Activated T-helper 1 cell treated with Interleukin-2 at 50 U/mL for 16 hours (primary cell): ENCODE results near the gene C11orf24.

Experiments
- DNase-seq: peaks from one replicate; pipeline ENCODE4 v3.0.0-alpha.2; 2020; ENCODE audit warnings: low read depth

Gene C11orf24

DNA sequence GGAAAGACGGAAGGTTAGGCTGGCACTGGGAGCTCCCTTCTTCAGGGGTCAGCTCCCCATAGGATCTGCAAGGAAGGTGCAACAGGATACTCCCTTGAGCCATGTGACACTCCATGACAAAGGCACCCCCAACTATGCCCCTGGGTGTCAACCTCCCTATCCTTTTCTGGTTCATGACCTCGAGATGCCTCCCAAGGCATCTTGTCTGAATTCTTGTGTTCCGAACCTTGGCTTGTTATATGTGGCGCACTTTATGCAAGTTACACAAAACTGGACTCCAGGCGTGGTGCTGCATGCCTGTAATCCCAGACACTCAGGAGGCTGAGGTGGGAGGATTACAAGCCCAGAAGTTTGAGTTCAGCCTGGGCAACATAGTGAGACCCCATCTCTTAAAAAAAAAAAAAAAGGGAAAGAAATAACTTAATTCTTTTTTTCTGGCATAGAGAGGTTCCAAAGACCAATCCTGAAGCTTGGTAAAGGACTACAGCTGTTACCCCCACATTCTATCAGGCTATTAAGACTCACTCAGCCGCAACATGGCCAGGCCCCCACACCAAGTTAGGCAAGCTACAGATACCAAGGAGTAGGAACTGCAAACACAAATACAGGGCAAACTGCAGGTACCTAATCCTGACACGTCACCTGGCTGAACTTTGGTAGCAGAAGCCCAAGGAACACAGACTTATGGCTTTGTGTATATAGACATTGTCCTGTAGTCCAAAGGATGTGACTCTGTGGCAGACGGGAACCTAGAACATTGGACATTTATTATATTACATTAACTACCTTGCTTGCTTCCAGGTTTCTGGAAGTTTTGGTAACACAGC is 1.4 kb downstream of the C11orf24 start:
- no peak for DNase-seq

DNA sequence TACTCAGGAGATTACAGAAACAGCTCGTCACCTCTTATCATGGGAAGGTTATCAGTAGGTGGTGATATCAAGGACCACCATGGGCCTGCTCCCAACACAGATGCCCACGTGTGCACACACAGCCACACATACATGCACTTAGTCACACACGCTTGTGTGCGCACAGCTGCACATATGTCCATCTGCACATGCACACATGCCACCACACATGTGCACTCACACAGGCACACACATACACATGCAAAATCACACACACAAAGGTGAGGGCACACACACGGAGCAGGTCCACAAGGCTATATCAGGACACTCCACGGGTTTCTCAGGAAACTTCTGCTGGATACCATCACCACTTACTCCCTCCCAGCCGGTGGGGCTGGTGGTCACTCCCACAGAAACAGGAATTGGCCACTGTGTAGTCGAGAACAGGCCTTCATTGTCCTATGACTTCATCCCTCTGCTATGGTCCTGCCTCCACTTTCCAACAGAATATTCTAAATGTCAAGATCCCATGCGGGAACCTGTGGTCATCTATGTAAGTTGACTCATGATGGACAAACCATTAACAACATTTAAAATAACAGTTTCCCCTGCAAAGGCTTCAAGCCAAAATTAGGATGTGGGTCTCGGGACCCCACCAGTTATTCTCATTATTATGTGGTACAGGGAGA is 2.2 kb downstream of the C11orf24 start:
- no peak for DNase-seq

DNA sequence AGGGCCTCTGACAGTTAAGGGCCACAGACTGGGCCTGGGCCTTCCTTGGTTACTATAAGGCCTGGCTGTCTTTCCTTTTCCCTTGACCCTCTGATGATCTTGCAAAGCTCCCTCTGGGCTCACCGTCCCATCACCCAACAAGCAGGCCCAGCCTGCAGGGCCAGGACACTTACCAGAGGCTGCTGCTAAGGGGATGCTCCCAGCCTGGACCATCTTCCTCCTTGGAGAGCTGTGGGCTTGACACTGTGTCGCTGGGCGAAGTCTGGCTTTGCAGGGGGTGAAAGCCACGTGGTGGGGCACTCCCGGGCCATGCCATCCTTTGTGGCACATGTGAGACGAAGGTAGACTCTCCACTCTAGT is 3.9 kb downstream of the C11orf24 start:
- DNase-seq: no peak

DNA sequence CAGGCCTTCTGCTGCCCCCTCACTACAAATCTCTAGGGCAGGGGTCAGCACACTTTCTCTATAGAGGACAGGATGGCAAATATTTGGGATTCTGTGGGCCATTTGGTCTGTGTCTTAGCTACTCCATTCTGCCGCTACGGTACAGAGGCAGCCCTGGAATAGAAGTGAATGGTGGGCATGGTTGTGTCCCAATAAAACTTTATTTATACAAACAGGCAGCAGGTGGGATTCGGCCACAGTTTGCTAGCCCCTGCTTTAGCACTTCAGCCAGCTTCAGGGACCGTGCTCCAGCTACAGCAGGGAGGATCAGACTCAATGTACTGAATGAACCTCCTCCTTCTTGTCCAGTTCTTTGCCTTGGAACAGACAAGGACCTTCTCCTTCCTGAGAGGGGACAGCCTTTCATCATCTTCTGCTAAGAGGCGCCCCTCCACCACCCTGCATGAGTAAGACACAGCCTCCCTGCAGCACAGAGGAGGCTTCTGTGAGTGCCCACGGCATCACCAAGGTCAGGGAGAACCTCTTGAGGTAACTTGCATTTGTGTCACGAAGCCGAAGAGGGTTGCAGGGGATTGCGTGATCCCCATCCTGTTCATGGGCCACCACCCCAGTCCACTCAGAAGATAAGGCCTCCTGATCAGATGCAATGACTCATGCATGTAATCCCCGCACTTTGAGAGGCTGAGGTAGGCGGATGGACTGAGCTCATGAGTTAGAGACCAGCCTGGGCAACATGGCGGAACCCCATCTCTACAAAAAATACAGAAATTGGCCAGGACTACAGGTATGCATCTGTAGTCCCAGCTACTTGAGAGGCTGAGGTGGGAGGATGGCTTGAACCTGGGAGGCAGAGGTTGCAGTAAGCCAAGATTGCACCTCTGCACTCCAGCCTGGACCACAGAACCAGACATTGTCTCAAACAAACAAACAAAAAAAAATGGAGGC is 4.6 kb downstream of the C11orf24 start:
- no peak for DNase-seq

DNA sequence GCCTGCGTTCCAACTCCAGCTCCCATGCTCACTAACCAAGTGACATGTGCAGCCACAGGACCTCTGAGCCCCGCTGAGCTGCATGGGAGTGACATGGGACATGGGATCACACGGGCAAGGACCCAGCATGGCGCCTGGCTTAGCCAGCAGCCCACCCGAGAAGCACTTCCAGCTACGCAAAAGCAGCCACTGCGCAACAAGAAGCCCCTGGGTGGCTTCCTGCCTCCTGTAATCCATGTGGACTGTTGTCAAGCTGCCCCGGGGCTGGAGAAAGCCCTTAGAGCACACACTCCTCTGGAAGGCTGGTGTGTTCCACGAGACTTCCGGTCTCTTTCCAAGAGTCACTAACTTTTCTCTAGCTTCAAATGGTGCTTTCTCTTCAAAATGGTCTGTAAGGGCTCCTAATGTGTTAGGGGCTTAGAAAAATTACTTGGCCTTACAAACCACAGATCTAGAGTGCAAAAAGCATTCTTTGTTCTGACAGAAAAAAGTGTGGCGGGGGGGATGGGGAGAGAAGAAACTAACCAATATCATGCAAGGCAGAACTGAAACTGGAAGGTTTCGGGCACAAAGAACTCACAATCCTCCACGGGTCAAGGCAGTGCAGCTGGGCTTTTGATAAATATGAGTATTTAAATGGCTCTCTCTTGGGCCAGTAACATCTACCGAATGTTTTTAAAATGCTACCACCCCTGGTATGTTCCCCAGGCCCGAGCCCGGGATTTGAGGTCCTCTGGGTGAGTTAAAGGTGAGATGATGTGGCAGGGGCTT is 5.5 kb downstream of the C11orf24 start:
- no peak for DNase-seq

DNA sequence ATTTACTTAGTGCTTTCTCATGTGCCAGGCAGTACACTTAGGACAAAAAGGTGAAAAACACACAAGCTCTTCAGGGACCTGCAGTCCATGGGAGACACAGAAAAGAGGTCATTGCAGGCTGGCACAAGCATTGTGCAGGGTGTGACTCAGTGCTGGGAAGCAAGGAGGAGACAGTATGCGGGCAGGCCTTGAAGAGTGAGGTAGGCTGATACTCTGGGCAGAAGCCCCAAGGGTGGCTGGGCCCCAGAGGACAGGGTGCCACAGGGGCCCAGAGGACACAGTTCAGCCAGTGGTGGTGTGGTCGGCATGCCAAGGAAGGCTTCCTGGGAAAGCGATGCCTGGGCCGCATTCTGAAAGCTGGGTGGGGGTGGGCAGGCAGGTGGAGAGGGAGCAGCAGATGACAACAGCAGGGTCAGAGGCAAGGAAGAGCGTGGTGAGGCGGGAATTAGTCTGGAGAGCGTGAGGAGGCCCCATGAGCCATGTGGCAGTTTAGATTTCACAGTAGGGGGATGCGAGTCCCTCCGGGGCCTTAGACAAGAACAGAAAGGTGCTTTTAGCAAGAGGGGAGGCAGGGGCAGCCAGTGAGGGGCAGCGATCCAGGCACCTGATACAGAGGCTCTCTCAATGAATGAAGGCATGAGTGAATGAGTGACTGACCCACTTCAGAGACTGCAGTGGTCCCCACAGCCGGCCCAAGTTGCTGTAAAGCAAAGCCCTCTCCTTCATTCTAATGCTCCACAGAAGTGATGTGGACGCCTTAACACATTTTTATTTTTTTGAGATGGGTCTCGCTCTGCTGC is 6.8 kb downstream of the C11orf24 start:
- no peak for DNase-seq

DNA sequence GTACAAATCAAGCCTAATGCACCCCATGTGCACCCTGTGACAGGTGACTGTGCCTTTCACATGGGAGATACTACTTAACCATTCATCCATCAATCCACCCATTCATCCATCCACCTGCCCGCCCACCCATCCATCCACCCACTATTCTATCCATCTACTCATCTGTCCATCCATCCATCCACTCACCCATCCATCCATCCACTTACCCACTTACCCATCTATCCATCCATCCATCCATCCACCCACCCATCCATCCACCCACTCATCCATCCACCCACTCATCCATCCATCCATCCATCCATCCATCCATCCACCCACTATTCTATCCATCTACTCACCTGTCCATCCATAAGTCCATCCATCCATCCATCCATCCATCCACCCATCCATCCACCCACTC is 7.5 kb downstream of the C11orf24 start:
- DNase-seq: no peak

DNA sequence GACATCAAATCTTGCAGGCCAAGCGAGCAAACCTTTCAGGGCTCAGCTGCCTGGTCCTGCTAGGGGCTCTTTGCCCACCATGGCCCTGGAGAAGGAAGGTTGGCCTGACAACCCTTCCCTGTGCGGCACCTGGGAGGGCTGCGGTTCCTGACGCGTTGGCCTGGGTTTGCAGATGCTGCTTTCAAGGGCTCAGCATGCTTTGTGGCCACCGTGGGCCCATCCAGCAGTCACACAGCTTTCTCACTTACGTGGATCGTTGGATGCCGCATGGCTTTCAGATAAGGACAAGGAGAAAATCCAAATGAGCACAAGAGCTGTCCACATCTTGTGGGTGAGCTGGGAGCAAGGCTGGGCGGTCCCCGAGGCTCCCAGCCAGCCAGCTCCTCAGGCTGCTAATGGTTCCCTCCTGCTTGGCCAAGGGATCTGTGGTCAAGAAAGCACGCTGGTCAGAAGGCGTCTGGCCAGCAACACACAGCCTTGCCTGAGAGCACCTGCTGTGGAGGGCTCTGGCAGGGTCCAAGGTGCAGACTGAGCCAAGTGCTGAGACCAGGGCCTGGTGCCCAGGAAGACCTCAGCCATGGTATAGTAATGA is 8.2 kb downstream of the C11orf24 start:
- DNase-seq: no peak

DNA sequence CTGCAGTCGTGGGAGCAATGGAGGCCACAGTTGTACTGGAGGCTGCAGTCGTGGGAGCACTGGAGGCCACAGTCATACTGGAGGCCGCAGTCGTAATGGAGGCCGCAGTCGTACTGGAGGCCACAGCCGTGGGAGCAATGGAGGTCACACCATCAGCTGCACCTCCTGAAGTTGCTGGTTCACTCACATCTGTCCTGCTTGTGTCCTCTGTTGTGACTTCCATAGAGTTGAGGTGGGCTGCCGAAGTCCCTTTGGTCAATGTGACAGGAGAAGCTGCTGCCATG is 9.3 kb downstream of the C11orf24 start:
- no peak for DNase-seq

DNA sequence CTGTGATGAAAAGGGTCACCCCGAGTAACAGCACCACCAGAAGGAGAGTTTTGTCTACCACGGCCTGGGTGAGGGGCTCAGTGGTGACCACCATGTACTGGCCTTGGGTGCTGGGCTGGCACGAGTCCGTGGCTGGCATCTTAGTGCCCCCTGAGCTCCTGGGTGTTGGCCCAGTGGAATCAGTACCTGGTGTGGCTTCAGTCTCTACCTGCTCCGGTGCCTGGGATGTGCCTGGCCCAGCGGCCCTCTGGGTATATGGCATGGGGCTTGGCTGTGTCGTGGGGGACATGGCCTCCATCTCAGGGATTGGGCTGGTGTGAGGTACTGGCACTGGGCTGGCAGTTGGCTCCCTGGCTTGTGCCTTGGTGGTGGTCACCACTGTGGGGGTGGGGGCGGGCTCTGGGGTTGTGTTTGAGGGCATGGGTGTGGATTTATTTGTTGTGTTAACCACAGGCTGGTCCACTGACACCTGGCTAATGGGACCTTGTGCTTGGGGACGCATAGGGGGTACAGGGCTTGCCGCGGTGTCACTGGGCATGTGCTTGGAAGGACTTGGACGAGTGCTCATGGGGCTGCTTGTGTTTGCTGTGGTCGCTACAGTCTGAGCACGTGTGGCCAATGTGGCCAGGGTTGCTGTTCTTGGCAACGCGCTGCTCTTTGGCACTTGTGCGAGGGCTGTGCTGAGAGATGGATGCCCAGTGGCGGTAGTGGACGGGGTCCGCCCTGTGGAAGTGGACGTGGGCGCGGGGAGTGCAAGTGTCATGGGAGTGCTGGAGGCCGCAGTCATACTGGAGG is 9.8 kb downstream of the C11orf24 start:
- no peak for DNase-seq

DNA sequence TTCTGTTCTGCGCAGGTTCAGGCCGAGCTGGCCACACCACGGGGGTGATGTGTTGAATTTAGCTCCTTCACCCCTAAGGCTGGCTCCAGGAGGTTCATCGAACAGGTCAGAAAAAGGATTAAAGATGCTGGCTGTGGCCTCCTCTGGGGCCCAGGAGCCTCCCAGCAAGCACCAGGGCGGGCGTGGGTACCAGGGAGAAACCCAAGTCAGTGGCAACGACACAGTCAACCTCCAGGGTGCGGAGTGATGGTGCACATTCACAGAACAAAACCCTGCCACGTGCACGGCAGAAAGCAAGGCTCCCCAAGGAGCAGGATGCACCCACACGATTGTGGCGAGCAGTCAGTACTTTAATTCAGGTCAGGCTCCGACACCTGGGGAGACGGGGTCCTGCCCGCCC is 10.8 kb downstream of the C11orf24 start:
- DNase-seq: no peak

DNA sequence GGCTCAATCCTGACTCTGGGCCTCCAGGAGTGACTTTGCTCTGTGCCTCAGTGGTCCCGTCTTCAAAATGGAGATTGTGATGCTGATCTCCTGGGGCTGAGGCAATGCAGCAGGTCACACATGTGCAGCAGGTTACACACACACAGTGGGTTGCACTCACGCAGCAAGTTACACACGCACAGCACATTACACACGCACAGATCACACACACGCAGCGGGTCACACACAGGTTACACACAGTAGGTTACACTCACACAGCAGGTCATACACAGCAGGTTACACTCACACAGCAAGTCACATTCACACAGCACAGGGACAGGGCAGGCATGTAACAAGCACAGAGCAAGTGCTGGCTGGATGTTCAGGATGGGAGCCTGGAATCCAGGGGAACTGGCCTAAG is 11.3 kb downstream of the C11orf24 start:
- no peak for DNase-seq

DNA sequence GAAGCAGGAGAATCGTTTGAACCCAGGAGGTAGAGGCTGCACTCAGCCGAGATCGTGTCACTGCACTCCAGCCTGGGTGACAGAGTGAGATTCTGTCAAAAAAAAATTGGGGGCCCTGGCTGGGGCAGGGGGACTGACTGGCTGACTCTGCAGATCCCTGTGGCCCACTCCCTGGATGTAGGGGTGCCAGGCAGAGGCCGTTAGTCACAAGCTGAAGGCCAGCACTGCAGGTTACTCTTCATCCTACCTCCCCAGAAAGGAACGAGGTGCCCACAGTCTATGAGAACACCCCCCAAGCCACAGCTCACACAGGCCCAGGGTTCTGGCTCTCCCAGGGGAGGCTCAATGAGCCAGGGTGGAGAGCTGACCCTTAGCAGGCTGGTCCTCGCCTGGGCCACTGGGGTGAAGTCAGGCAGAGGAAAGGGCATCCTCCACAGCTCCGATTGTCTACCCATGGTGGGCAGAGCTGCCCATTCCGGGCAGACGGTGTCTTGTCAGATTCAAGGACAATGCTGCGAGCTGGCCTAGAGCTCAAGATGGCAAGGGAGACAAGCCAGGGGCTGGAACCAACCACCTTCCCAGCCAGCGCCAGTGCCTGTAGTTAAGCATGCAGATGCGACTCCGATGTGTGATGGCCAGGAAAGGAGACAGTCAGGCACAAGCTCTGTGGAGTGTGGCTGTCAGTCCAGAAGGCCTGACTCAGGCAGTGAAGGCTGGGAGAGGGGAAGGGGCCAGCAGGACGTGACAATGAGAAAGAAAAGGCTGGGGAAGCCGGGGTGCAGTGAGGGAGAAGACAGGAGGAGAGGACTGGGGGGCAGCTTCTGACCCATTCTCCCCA is 12.4 kb downstream of the C11orf24 start:
- no peak for DNase-seq

DNA sequence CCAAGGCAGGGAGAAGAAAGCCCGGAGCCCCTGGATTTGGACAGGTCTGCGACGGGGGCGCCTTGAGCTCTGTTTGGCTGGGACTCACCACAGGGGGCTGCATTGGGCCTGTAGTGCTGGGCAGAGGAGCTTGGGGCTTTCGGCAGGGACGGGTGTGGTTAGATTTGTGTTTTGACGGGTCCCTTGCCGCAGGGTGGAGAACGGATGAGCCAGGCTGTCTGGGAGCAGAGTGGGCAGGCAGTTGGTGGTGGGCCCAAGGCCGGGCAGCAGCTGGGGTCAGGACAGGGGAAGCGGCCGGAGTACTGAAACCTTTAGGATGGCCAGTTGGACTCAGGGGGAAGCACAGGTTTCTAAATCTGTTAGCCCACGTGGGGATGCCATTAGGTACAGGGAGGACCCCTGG is 13.4 kb downstream of the C11orf24 start:
- no peak for DNase-seq

DNA sequence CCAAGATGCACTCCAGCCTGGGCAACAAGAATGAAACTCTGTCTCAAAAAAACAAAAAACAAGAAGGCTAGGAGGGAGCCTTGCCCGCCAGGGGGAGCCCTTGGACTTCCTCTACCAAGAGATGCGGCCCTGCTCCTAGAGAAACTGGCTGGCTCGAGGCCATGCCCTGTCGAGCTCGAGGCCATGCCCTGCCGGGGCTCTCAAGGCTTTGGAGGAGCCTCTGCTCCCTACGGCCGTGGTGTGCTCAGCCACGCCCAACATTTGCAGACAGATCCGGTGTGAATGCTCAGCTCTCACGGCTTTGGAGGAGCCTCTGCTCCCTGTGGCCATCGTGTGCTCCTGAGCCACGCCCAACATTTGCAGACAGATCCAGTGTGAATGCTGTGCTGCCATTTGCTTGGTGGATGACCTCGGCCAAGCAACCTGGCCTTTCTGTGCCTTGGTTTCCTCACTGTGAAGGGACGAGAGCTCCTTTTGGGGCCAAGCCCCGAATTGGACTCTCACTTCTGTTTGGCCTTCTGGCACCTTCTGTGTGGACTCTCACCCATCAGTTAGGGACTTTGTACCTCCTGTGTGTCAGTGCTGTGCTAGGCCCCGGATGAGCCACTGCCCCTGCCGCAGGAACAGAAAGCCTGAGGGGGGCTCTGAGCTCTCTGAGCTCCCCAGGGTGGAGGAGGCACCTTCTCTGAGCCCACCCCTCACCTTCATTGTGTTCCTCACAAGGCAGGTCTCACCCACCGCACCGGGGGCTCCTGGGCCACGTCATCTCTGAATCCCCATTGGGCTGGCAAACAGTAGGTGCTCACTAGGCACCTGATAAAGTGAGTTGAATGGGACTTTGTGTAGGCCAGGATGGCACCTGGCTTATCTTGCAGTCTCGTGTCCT is 14.1 kb downstream of the C11orf24 start:
- peak; percentile 82 for DNase-seq

DNA sequence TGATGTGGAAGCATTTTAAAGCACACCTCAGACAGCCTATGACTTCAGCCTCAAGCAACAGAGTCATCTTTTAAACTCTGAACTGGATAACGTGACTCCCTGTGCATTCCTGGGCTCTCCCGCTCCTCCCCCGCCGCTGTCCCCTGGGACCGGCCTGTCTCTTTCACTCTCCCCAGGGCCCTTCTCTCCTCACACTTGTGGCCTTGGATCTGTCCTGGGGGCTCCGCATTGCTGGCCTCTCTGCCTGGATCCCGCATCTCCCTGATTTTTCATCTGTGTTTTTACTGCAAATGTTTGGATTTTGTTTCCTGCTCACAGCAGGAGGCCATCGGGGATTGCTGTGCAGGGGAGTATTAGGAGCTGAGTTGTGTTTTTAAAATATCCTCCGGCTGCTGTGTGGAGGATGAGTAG is 15.4 kb downstream of the C11orf24 start:
- no peak for DNase-seq

DNA sequence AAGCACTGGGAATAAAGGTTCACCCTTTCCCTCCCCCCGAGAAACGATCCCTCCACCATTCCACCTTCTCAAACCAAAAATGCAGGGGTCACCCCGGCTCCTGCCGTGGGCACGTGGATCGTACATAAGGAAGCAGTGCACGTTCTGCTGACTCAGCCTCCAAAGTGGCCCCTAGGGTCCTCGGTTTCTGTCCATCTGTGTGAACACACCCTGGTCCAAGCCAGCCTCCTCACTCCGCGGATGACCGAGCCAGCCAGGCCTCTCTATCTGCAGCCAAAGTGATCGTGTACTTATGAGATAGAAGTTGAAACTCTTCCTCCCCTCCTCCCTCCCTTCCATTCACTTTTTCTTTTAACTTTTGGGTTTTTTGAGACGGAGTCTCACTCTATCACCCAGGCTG is 16.2 kb downstream of the C11orf24 start:
- no peak for DNase-seq

DNA sequence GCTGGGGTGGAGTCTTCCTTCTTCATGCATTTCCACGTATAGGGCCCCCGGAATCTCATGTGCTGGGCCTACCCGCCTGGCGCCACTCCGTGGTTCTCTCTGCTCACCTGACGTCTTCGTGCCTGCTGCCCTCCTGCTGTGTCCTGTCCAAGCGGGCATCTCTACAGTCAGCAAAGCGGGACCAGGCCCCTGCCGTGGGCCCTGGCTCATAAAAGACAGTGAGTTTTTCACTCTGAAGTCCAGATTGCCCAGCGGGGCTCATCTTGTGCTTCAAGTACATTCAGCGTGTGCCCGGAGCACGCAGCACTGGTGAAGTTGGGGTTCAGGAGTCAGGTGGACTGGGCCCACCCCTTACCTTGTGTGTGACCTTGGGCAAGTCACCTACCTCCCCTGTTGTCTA is 17.4 kb downstream of the C11orf24 start:
- DNase-seq: no peak
